Nephron progenitor cell (in vitro differentiated cells): ENCODE measurements around the gene FSTL3.

Experiments used
- DNase-seq: peaks from one replicate; pipeline ENCODE4 v3.0.0; 2021
- H3K27ac Mint-ChIP-seq: 2 replicates; pipeline ENCODE4 v1.8.0; 2021; ENCODE audit warnings: mild to moderate bottlenecking, moderate library complexity, mixed read lengths
- H3K27me3 Mint-ChIP-seq: 2 replicates; pipeline ENCODE4 v1.8.0; 2021; ENCODE audit warnings: mild to moderate bottlenecking, low read depth, mixed read lengths; ENCODE audit not compliant: poor library complexity
- H3K36me3 Mint-ChIP-seq: 2 replicates; pipeline ENCODE4 v1.8.0; 2021; ENCODE audit warnings: low read depth, mixed read lengths
- H3K4me1 Mint-ChIP-seq: 2 replicates; pipeline ENCODE4 v1.8.0; 2021; ENCODE audit warnings: mixed read lengths
- H3K4me3 Mint-ChIP-seq: 2 replicates; pipeline ENCODE4 v1.8.0; 2021; ENCODE audit warnings: mild to moderate bottlenecking, moderate library complexity, mixed read lengths
- H3K9me3 Mint-ChIP-seq: 2 replicates; pipeline ENCODE4 v1.8.0; 2021; ENCODE audit warnings: mild to moderate bottlenecking, moderate library complexity, mixed read lengths
- CTCF ChIP-seq: fragments of 200-600 bp; sonication (generic); IDR thresholded peaks from 2 replicates; pipeline ENCODE4 v1.5.0; 2021; ENCODE audit warnings: antibody characterized with exemption

The FSTL3 gene

GRCh38 chr19:633068-633785 is 43.0 kb upstream of the FSTL3 start, which contains the start of gene POLRMT:
TSS of gene POLRMT (minus strand) at chr19:633537. CDS start at chr19:633512, 25 bp downstream.
- peak within 1 kb of the TSS; percentile 93 for H3K4me3 Mint-ChIP-seq
- H3K27ac Mint-ChIP-seq: peak within 1 kb of the TSS; percentile 99
- peak; percentile 96 for DNase-seq
- peaks cover 51% of the 10 kb centered on the region for H3K4me1 Mint-ChIP-seq
- H3K27me3 Mint-ChIP-seq: peaks cover 16% of the 10 kb centered on the region
- TF ChIP-seq CTCF: no peak
- peaks cover 24% of the 10 kb centered on the region for H3K36me3 Mint-ChIP-seq
- H3K9me3 Mint-ChIP-seq: peaks cover 4% of the 10 kb centered on the region

- Mint-ChIP-seq H3K27ac (peak overlapping the region; percentile 49), H3K36me3 (peaks cover 16% of the 10 kb centered on the region), H3K4me3 (peak overlapping the region; percentile 93), H3K9me3 (peaks cover 4% of the 10 kb centered on the region), H3K4me1 (peaks cover 43% of the 10 kb centered on the region), H3K27me3 (peaks cover 24% of the 10 kb centered on the region)
- DNase-seq: no peak
- TF ChIP-seq CTCF: no peak
Measured at GRCh38 chr19:633786-634639, 42.2 kb upstream of the FSTL3 start.

- peaks cover 10% of the 10 kb centered on the region for H3K36me3 Mint-ChIP-seq
- no peak overlapping the region for H3K27ac Mint-ChIP-seq
- no peak for TF ChIP-seq CTCF
- DNase-seq: no peak
- H3K27me3 Mint-ChIP-seq: peaks cover 30% of the 10 kb centered on the region
- H3K9me3 Mint-ChIP-seq: peaks cover 4% of the 10 kb centered on the region
- H3K4me3 Mint-ChIP-seq: peak overlapping the region; percentile 54
- H3K4me1 Mint-ChIP-seq: peaks cover 43% of the 10 kb centered on the region
Measured at GRCh38 chr19:634975-635652, 41.1 kb upstream of the FSTL3 start.

- peaks cover 4% of the 10 kb centered on the region for H3K9me3 Mint-ChIP-seq
- H3K27ac Mint-ChIP-seq: no peak overlapping the region
- TF ChIP-seq CTCF: no peak
- no peak for DNase-seq
- H3K4me3 Mint-ChIP-seq: peak overlapping the region; percentile 79
- H3K36me3 Mint-ChIP-seq: peaks cover 4% of the 10 kb centered on the region
- peaks cover 21% of the 10 kb centered on the region for H3K4me1 Mint-ChIP-seq
- peaks cover 30% of the 10 kb centered on the region for H3K27me3 Mint-ChIP-seq
Measured at GRCh38 chr19:638906-639252, 37.3 kb upstream of the FSTL3 start.

- H3K27me3 Mint-ChIP-seq: peaks cover 30% of the 10 kb centered on the region
- no peak for TF ChIP-seq CTCF
- H3K4me1 Mint-ChIP-seq: peaks cover 15% of the 10 kb centered on the region
- peak within 1 kb of the TSS; percentile 79 for H3K4me3 Mint-ChIP-seq
- DNase-seq: peak; percentile 98
- H3K36me3 Mint-ChIP-seq: peaks cover 4% of the 10 kb centered on the region
- H3K27ac Mint-ChIP-seq: no peak within 1 kb of the TSS
- H3K9me3 Mint-ChIP-seq: peaks cover 4% of the 10 kb centered on the region
Measured at GRCh38 chr19:639253-640160, 36.7 kb upstream of the FSTL3 start, which contains the start of gene FGF22. TSS of gene FGF22 (plus strand) at chr19:639879. CDS start at chr19:639926, 47 bp downstream.
